ENCODE data around the gene TNNT3.

Gene TNNT3

DNA sequence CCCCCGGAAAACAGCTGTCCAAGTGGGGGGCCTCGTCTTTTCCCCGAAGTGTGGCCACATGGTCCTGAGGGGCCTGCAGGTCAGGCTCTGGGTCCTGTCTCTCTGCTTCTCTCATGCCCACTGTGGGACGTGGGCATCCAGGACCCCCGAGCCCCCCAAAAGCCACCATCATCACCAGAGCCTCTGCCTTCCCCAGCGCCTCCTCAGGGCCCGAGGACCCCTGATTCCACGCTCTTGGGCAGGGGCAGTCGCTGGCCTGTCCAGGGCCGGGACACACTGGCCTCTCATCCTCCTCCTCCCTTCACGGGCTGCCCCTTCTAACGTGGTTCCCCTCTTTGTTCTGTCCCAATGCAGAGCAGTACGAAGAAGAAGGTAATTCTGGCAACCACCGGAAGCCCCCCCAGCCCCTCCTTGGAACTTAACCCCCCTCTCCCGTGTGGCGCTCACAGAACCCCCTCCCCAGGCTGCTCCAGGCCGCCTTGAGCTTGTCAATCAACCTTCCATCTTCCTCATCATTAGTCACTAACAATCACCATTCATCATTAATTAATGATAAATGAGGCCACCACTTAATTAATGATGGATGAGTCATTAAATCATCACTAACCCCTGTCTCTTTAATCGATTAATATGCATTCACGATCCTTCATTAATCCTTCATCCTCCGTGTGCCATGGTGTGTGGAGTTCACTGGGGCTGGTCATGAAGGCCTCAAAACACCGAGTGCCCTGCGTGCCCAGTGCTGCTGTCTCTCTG, 3.9 kb downstream of the TNNT3 start:
- no peak for DNase-seq (ENCODE audit: low read depth in 3 of 3)

DNA sequence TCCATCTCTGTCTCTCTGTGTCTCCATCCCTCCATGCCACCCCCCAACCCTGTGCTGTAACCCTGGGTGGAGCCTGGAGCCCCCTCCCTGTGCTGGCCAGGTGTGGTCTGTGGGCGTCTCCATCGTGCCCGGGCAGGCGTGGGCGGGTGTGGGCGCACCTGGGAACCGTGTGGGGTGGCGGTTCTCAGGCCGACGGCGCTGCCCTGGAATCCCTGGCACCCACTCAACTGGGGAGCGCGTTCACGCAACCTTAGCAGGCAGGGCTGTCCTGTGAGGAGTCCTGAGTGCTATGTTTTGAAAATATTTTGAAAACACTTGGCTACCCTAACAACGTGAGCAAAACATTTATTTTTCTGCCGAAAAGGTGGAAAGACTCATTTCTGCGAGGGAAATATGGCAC, 4.7 kb downstream of the TNNT3 start:
- DNase-seq (ENCODE audit: low read depth in 3 of 3): no peak

DNA sequence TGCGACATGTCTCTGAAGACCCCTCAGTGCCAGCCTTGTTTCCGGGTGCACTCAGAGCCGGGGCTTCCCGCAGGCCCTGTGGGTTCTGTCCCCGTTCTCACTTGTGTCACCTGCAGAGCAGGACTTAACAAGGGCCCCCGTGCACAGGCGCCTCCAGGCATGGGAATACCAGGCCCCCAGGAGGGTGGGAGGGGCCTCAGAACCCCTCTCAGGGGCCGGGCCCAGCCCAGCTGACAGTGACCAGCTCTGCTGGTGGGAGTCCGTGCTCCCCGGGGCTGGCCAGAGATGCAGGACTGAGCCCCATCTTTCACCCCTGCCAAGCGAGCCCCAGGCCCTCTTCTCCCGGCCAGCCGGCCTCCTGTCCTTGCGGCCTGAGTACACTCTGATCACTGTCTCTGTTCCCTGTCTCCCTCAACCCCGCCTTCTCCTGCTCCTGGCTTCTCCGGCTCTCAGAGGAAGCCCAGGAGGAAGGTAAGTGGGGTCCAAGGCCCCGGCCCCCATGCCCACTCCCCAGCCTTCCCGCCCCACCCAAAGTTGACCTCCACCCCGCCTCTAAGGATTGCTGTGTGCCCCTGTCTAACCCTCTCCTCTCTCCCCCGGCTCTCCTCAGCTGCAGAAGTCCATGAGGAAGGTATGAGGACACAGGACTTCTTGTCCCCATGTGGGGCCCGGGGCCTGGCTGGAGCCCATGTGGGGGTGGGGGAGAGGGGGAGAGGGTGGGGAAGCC, 5.3 kb downstream of the TNNT3 start:
- no peak for DNase-seq (ENCODE audit: low read depth in 3 of 3)

DNA sequence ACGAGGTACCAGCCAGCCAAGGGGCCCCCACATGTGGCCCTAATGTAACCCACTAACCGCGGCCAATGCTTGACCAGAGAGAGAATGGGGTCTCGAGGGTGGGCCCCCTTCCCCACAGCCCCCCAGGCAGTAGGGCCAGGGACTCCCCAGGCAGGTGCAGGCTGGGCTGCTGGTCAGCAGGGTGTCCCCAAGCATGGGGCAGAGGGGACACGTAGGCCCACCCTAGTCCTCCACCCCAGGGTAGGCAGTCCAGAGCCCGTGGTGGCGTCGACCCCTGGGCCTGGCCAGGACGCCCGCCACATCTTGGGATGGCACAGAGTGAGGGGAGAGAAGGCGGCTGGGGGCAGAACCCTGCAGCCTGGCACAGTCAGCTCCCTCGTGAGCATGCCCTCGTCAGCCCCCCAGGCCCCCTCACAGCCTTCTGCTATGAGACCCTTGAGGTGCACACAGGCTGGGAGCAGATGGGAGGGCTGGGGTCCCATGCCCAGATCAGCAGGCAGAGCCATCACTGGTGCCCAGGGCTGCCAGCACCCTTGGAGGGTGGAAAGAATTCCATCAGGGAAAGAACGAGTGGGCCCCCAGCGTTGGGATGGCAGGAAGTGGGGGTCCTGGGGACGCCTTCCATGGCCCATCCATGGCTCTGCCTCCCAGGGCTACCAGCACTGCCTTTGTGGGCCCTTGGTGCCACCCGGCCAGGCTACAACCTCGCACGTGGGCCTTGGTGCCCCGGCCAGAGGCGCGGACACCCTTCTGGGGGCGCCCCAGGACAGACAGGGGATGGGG, 6.1 kb downstream of the TNNT3 start:
- no peak for DNase-seq (ENCODE audit: low read depth in 3 of 3)

DNA sequence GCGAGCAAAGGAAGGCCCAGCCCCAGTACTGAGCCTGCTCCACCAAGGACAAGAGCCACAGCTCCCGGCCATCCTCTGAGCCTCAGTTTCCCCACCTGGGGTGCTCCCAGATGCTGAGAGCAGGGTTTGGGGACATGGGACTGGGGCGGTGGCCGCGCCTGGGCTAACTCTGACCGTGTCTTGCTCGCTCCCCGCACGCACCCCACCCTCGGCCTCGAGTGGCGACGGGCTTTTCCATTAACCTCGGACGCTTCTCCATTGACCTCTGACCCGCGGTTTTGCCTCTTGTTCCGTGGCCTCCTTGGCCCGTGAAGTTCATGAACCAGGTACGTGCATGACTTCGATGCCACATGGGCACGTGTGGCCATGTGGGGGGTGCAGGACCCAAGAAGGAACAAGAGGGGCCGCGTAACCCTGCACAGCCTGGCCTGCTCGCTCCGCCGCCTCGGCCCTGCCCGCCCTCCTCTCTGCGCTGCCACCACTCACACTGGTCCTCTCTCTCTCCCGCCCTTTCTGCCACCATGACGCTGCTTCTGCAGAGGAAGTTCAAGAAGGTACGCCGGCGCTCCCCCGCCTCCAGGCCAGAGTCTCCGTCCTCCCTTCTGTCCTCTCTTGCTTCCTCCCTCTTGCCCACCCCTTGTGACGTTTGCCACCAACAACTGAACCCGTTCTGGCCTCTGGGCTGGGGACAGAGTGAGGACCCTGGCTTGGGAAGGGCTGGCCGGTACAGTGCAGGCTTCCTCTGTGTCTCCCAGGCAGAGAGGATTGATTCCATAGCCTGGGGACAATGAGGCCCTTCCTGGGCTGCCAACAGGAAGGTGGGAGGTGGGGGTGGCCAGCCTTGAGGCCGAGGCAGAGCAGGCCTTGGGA, 6.9 kb downstream of the TNNT3 start:
- DNase-seq (ENCODE audit: low read depth in 3 of 3): no peak

DNA sequence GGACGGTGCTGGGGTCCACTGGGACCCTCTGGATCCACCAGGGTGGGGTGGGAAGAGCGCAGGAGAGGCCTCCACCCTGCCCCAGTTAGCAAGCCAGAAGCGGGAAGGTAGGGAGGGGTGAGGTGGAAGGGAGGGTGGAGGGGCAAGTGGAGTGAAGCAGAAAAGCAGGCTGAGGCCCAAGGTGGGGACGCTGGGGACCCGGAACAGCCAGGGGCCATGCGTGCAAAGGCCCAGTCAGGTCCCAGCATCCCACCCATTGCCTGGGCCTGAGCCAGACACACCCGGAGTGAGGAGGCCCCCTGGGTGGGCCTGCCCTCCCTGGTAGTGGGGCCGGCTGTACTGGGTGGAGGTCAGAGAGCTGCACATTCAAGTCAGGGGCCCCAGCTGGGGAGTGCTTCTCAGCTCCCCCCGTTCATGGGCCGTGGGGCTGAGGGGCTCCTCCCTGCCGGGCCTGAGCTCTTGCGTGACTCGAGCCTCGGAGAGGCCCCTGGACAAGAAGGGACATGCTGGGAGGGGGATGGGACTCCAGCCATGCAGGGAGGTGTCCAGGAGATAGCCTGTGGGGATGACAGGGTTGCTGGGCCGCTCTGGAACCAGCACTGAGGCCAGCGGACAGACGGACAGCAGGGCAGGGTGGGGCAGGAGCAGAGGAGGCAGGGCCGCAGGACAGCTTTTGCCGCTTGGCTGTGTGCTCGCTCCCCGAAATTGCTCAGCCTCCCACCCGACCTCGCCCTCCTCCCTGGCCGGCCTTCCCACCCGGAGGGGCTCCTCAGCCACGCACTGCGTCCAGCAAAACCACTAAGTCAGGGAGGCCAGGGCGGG, 7.7 kb downstream of the TNNT3 start:
- DNase-seq (ENCODE audit: low read depth in 3 of 3): no peak

DNA sequence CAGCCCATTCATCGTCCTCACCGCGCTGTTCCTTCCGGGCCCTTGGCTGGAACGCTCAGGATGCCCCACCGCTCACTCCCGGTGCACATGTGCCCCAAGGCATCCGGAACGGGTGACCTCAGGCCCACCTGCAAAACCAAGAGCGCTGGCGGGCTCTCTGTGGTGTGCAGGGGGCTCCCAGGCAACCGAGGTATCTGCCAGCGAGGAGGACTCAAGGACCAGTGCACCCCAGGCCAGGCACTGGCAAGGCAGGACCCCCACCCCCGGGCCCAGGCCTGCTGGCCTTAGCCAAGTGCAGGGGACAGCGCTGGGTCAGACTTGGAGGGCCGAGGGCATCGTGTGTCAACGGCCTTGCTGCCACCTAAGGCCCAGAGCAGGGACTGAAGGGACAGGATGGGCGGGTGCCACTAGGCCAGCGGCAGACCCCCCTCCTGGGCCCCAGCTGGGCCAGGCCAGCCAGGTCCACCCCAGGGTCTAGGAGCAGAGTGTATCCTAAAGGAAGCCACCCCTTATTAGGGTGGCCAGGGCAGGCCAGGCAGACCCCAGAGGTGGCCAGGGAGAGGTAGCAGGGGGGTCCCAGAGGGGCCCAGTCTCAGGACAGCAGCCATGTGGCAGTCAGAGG, 8.5 kb downstream of the TNNT3 start:
- no peak for DNase-seq (ENCODE audit: low read depth in 3 of 3)

DNA sequence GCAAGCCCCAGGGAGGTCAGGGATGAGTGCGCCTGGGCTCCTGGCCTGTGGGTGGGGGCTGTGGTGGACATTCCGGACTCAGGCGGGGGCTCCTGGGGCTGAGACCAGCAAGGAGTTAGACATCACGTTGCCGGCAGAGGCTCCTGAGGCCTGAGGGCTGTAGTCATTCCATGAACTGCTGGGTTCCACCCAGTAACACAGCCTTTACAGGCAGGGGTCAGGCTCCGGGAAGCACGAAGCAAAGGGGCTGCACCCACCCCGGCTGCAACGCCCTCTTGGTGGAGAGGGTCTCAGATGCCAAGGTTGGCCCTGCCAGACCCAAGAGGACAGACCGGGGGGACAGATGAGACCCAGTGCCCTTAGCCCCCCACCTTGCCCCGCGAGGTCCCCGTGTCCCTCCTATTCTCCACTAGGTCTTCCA, 9.0 kb downstream of the TNNT3 start:
- no peak for DNase-seq (ENCODE audit: low read depth in 3 of 3)

DNA sequence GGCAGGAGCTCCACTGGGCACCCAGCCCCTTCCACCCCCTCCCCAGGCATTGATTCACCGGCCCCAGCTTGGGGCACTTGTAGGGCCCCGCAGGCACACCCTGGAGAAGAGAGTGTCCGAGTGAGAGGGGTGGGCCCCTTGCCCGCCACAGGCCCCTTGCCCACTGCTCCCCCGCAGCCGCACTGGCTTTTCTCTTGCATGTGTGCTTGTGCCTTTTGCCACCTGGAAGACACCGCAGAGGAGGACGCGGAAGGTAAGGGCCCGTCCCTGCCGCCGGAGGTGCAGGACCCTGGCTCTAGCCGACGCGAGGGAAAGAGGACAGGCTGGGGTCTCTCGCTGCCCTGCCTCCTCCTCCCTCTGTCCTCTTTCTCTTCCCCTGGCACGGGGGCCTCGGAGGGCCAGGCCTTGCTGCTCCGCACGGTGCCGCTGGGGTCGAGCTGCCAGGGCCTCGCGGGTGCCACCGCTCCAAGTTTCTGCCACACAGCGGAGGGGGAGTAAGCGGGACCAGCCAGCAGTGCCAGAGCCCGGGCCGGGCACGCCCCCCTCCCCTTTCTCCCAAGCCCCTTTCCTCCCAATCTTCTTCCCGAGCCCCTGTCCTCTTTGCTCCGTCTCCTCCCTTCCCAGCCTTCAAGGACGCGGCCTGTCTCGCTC, 9.5 kb downstream of the TNNT3 start:
- no peak for DNase-seq (ENCODE audit: low read depth in 3 of 3)

DNA sequence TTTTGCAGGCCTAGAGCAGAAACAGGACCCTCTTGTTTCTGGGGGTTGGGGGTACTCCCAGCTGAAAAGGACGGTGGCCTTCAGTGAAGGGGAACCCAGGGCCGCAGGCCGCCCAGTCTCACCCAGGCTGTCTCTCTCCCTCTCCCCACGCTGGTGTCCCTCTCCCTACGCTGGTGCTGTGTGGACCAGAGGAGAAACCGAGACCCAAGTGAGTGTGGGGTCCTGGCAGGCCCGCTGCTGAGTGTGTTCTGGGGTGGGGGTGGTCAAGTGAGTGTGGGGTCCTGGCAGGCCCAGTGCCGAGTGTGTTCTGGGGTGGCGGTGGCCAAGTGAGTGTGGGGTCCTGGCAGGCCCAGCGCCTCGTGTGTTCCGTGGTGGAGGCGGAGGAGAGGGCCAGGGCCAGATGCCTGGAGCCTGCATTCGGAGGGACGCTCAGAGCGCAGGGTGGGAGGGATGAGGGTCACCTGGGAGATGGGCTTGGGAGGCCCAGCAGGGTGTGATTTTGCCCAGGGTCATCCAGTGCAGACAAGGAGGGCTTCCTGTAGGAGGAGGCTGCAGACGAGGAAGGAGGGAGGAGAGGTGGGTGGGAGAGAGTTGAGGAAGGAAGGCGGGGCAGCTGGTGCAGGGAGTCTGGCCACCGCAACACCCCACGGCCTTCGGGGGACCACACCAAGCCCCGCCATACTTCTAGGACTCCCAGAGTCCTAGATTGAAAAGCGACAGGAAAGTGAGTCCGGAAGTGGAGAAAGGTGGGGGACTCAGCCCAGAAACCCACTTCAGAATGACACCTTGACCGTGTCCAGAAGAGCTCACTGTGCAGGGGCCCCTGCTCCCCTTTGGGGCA, 10.3 kb downstream of the TNNT3 start:
- no peak for DNase-seq (ENCODE audit: low read depth in 3 of 3)

DNA sequence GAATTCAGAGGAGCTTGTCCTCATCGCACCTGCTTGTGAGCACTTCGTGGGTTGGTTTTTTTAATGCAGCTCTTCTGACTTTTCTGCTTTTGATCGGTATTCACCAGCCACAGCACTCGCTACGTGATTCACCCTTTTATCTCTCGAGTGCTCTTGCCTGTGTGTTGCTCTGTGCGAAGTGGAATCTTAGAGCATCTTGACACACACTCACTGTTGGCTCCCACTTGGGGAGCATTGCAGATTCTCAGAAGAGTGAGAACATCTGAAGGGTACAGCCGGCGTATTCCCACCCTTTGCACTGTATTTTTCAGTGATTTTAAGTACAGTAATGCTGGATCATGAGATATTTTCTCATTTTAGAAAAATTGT, 10.9 kb downstream of the TNNT3 start:
- DNase-seq (ENCODE audit: low read depth in 3 of 3): no peak

DNA sequence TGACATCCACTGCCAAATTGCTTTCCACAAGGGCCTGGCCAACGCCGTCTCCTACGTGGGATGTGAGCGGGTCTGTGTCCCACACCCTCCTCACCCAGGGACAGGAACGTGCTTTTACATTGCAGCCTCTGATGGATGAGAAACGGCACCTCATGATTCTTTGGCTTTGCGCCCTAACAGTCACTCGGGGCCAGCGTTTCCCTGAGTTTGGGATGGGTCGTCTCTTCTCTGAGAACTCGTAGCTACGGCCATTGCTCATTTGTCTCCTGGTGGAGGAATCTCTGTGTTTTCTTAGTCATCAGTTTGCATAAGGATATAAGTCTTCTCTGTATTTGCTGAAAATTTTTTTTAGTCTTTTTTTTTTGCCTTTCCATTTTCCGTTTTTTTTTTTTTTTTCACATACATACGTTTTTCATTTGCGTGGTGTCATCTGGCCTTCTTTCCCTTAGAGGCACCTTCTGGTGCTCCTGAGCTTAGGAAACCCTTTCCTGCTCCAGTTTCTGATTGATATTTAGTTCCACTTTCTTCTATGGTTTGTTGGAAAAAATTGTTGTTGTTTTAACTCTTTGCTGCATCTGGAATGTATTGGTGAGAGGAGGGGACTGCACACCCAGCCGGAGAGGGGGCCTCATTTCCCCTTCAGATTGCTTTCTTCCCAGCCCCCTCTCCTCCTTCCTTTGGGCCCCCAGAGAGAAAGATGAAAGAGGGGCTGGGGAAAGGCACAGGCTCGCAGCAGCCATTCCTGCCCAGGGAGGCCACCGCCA, 12.0 kb downstream of the TNNT3 start:
- no peak for DNase-seq (ENCODE audit: low read depth in 3 of 3)

DNA sequence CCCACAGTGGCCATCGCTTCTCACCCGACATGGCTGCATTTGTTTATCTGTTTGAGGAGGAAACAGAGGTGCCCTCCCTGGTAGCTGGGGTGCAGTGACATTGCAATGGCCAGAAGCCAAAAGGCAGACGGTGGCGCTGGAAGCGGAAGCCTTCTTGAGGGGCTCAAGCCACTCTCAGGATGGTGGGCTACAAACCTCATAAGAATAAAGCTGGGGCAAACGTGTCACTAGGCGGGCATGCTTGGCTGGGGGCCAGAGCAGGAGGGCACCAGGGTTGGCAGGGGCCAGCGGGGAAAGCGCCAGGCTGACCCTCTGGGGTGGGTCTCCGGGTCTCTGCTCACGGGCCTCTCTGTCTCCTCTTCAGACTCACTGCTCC, 12.6 kb downstream of the TNNT3 start:
- no peak for DNase-seq (ENCODE audit: low read depth in 3 of 3)

DNA sequence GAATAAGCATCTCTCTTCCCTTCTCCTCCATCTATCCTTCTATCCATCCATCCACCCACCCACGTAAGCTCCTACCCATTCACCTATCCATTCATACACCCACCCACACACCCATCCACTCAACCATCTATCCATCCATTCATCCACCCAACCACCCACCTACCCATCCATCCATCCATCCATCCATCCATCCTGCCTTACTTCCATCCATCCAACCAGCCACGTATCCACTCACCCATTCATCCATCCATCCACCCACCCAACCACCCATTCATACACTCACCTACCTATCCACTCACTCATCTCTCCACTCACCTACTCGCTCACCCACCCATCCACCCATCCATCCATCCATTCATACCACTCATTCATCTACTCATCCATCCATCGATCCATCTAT, 13.2 kb downstream of the TNNT3 start:
- no peak for DNase-seq (ENCODE audit: low read depth in 3 of 3)

DNA sequence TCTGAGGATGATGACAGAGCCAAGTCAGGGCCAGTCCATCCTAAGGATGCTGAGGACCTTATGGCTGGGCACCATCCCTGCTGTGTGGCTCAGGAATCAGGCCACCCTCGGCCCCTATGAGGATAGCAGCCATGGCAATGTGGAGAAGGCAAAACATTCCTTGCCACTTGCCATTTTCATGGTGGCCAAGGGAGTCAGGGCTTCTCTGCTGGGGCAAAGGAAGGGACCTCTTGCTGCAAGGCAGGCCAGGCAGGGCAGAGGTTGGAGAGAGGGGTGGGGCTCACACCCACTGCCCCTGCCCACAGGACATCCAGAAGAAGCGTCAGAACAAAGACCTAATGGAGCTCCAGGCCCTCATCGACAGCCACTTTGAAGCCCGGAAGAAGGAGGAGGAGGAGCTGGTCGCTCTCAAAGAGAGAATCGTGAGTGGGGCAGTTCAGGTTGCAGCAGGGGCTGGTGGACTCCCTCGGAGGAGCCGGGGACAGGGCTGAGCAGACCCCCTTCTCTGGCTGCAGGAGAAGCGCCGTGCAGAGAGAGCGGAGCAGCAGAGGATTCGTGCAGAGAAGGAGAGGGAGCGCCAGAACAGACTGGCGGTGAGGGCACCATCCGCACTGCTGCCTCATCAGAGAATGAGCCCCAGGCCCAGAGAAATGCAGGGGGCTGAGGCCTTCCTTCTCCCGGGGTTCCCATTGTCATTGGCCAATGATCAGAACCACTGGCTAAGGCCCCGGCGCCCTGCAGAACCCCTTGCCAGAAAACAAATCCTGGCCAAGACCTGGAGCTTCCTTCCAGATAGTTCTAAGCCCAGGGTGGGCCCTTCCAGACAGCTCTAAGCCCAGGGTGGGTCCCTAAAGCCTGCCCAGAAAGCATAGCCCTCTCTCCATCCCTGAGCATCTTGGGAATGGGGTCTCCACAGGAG, 14.2 kb downstream of the TNNT3 start:
- no peak for DNase-seq (ENCODE audit: low read depth in 3 of 3)

DNA sequence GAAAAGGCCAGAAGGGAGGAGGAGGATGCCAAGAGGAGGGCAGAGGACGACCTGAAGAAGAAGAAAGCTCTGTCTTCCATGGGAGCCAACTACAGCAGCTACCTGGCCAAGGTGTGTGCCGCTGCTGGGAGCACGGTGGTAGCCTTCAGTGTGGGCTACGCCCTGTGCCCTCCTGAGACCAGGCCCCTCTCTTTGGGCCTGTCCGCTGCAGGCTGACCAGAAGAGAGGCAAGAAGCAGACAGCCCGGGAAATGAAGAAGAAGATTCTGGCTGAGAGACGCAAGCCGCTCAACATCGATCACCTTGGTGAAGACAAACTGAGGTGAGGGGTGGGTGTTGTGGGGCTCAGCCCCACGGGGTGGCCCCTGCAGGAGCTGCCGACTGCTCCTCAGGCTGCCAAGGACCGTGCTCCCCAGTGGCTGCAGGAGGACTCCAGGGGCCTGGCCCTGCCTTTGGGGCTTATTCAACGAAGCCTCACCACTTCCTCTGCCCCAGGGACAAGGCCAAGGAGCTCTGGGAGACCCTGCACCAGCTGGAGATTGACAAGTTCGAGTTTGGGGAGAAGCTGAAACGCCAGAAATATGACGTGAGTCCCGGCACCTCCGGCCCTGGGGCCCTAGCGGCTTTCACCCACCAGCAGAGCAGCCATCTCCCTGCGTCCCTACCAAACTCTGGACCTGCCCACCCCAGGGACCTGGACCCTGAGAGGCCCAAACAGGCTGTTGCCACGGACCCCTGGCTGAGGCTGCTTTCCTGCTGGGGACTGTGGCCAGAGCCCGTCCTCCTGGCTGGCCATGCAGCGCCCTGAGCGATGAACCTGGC, 15.0 kb downstream of the TNNT3 start:
- no peak for DNase-seq (ENCODE audit: low read depth in 3 of 3)
